Eye (tissue), 1 donor: ENCODE measurements around the gene CEP112.
"Not testable (repeated sequence)": the region's sequence is repeated elsewhere in the genome, so short reads cannot be mapped to it uniquely, and the experiment has no call there.

Experiments used
- DNase-seq: peaks from one replicate; pipeline ENCODE4 v3.0.0-alpha.2; 2015

Gene CEP112

DNA sequence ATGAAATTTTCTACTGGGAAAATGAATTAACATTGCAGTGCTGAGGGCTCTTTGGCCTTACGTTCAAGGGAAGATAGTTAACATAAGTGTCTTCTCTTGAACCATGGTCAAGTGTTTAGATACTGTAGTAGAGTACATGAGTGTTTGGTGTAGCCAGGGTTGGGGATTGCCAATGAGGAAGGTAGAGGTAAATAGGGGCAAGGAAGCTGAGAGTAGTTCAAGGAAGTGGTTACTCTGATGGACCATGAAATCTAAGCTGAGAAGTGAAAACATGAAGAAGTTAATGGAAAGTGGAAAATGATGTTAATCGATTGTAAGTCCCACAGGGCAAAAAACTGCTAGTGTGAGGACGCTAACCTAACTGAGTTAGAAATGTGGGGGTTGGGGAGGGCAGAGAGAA is 380.9 kb downstream of the CEP112 start:
- no peak for DNase-seq

DNA sequence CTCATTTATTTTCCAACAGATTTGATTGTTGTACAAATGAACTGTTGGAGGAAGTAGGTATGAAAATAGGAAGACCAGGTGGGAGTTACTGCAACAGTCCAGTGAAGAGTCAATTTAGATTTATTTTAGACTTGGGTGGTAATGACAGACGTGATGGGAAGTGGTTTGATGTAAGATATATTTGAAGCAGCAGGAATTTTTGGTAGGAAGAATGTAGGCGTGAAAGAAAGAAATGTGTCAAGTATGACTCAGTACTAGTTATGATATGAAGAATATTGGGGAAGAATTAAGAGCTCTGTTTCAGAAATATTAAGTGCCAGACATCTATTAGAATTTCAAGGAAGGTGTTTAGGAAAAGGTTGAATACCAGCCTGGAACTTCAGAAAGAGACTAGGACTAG is 382.6 kb downstream of the CEP112 start:
- DNase-seq, result no peak

DNA sequence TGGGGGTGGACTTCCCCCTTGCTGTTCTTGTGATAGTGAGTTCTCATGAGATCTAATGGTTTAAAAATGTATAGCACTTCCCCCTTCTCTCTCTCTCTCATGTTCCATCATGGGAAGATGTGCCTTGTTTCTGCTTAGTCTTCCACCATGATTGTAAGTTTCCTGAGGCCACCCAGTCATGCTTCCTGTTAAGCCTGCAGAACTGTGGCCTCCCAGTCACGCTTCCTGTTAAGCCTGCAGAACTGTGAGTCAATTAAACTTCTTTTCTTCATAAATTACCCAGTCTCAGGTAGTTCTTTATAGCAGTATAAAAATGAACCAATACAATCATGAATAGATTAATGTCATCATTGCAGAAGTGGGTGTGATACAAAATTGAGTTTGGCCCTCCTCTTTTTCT is 383.4 kb downstream of the CEP112 start:
- DNase-seq, result not testable (repeated sequence)

DNA sequence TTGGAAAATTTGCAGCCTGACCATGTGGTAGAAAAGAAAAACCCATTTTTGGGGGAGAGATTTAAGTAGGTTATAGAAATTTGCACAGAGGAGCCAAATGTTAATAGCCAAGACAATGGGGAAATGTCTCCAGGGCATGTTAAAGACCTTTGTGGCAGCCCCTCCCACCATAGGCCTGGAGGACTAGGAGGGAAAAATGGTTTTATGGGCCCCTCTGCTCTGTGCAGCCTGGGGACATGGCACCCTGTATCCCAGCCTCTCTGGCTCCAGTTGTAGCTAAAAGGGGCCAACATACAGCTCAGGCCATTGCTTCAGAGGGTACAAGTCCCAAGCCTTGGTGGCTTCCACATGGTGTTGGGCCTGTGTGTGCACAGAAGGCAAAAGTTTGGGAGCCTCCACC is 384.6 kb downstream of the CEP112 start:
- no peak for DNase-seq

DNA sequence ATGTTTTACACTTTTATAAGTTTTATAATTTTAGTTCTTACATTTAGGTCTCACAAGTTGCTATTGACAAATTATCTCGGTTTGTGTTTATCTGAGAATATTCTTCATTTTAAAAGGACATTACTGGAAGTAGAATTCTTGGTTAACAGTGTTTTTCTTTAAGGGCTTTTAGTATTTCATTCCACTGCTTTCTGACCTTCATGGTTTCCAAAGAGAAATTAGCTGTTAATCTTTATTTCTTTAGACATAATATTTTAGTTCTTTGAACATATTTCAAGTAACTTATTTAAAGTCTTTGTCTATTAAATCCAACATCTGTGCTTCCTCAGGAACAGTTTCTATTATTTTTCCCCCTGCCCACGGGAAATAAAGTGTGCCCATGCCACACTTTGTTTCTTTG is 390.4 kb downstream of the CEP112 start:
- no peak for DNase-seq

DNA sequence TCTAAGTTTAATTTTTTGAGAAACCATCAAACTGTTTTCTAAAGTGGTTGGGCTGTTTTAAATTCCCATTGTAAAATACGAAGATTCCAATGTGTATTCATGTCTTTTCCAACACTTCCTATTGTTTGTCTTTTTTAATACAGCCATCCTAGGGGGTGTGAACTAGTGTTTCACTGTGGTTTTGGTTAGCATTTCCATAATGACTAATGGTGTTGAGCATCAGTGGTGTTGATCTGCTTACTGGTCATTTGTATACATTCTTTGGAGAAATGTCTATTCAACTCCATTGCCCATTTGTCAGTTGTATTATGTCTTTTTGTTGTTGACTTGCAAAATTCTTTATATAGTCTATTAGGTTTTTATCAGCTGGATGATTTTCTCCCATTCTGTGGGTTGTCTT is 391.3 kb downstream of the CEP112 start:
- DNase-seq, result no peak

DNA sequence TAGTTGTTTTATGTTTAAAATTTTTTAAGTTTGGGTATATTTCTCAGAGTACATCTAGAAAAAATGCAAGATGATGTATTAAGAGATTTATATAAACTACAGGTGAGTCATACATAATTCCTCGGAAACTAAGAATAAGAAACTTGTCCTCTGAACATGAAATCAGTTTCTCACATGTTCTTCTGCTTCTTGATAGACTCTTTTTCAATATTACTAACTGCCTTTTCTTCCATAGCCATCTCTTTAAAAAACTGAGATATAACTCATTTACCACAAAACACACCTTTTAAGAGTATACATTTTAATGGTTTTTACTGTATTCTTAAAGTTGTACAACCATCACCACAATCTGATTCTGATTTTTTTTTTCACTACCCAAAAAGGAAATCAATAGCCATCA is 392.1 kb downstream of the CEP112 start:
- DNase-seq, result no peak

DNA sequence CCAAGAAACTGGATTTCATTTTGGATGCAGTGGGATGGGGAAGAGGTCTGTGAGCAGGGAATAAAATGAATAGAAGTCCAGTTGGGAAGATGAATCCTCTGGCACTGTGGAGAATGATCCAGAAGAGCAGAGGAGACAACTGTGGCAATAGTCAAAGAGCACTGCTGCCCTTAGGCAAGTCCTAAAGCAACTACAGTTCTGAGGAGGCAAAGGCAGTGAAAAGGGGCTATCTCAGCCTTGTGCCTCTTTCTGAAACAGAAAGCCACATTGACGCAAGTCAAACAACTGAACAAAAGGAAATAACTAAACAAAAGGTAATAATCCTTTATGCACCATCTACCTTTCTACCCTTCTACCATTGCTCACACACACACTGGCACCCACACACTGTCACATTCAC is 392.5 kb downstream of the CEP112 start:
- no peak for DNase-seq

DNA sequence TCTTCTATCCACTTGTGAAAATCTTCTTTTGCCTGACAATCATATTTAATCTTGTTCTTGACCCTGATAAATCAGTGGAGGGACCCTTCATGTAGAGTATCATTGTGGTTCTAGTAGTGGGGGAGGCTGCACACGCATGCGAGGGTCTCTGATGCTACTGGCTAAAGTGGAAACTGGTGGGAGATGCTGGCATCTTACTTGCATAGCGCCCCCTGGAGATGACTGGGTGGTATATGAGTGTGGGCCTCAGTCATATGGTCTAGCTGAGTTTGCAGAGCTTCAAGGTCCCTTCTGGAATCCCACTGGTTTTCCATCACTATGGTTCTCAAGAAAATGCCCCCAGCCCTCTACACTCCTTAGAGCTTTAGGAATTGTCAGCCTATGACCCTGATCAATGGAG is 394.1 kb downstream of the CEP112 start:
- no peak for DNase-seq

DNA sequence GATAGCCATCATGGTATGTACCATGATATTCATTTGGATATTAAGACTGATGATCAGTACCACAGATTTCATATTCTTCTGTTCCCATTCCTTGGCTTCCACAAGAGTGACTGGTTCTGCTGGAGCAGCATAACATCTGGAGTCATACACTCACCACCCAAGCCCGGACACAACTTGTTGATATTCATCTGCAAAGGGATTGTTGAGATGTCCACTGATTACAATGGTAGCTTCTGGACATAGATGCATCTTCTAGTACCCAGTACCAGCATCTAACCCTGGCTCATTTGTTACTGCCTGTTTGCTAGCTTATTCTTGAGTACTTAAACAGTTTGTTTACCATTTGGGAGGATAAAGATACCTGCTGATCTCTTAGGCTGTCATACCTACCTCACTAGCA is 394.8 kb downstream of the CEP112 start:
- no peak for DNase-seq

DNA sequence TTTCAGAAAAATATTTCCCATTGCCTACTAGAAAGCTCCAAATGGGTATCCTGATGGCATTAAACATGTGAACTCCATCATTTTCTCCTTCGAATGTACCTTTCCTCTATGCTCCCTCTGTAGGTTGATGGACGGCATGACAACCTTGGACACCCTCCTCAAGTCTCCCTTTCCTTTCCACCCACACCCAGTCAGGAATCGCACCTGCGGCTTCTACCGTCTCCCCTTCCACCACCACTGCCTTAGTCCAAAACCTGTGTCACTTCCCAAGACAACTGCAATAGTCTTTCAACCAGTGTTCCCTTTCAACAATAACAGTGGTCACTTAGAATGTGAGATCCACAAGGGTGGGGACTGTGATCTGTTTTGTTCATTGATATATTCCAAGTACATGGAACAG is 397.4 kb downstream of the CEP112 start:
- DNase-seq, result peak; percentile 17

DNA sequence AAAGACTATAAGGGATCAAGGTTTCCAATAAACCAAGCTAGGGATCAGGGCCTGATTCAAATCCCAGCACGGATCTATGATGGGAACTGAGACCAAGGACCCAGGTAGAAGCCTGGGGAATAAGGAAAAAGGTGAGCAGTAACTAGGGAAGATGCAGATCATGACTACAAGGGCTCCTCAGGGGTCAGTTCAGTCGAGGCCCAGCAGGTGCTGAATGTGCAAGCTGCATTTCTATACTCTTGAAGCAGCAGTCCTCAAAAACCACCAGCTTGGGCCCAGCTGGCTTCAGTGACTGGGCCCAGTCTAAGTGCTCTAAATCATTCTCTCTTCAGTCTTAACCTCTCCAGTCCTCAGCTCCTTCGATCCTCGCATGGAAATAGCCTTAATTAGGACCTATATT is 401.7 kb downstream of the CEP112 start:
- no peak for DNase-seq

DNA sequence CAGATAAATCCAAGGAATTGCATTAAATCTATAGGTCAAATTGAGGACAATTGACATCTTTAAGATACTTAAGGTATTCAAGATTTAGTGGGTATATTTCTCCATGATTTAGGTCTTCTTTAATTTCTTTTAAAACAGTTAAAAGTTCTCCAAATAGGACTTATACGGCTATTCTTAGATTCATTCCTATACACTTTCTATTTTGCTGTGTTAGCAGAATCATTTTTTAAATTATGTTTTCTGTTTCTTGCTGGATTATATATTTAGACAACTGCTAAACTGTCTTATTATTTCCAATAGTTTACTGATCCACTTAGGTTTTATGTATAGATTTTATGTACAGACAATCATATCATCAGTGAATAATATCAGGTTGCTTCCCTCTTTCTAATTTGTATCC is 404.4 kb downstream of the CEP112 start:
- no peak for DNase-seq

DNA sequence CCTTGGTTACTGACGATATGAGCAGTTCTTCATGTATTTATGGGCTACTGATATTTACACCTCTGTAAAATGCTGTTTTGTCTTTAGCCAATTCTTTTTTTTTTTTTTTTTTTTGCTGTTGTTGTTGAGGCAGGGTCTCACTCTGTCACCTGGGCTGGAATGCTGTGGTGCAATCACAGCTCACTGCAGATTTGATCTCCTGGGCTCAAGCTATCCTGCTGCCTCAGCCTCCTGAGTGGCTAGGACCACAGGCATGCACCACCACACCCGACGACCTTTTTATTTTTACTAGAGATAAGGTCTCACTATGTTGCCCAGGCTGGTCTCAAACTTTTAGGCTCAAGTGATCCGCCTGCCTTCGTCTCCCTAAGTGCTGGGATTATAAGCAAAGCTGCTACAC is 405.5 kb downstream of the CEP112 start:
- DNase-seq, result no peak

DNA sequence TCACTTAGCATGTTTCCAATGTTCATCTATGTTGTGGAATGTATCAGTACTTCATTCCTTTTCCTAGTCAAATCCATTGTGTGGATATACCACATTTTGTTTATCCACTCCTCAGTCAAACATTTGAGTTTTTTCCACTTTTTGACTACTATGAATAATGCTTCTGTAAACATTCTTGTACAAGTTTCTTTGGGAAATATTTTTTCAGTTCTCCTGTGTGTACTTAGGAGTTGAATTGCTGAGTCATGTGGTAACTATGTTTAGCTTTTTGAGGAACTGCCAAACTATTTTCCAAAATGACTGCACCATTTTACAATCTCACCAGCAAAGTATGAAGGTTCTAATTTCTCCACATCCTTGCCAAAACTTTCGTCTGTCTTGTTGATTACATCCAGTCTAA is 406.8 kb downstream of the CEP112 start:
- DNase-seq, result peak; percentile 39

DNA sequence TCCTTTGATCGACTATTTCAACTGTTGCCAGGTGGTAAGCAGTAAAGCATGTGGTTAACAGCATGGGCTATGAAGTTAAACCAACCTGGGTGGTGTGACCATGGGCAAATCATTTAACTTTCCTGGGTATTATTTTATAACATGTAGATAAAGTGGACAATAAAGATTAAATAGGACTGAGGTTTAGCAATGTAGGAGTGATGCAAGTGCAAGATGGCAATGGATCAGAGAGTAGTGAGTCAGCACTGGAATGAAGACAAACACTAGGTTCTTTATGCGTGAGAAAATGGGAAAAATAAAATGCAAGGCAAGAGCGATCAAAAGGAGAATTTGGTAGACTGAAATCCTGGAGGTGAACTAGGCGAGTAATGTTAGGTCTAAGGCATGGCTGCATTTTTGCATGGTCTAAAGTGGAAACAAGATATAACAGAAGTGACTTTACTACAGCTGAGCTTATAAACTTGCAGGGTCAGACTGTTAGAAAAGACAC is 408.0 kb downstream of the CEP112 start:
- DNase-seq, result no peak

DNA sequence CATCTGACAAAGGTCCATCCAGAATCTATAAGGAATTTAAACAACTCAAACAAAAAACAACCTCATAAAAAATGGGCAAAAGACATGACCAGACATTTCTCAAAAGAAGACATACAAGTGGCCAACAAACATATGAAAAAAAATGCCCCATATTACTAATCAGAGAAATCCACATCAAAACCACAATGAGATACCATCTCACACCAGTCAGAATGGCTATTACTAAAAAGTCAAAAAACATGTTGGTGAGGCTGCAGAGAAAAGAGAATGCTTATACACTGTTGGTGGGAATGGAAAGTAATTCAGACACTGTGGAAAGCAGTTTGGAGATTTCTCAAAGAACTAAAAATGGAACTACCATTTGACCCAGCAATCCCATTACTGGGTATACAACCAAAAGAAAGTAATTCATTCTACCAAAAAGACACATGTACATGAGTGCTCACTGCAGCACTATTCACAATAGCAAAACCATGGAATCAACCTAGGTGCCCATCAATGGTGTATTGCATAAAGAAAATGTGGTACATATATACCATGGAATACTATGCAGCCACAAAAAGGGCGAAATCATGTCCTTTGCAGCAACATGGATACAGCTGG is 409.7 kb downstream of the CEP112 start:
- not testable (repeated sequence) for DNase-seq

DNA sequence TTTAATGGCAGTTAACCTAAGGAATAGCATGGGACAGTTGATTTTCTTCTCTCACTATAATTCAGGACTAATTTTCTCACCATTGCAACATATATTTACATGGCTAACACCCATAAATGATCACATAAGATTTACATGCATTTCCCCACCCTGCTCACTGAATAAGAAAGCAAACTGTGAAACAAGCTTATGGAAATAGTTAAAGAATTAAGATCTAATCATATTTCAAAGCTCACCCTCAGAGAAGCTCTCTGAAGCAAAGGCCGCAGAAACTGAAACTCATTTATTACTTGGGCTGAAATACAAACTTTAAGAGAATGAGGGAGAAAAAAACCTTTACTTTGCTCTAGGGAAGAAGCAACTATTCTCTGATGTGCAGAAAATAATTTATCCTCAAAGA is 411.8 kb downstream of the CEP112 start:
- no peak for DNase-seq

DNA sequence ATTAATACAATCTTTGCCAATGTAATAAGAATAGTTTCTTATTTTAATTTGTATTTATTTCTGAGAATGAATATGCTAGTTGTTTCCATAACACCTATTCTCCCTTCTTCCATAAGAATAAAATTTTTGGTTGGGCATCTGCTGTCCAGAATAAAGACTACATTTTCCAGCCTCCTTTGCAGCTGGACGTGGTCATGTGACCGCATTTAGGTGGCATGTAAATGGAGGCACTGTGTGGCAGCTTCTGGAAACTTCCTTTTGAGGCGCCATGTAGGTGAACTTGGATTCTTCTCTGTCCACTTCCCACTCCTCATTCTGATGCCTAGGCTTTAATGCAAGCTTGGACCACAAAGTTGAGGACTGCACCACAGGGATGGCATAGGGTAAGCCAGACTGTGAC is 415.0 kb downstream of the CEP112 start:
- DNase-seq, result no peak

DNA sequence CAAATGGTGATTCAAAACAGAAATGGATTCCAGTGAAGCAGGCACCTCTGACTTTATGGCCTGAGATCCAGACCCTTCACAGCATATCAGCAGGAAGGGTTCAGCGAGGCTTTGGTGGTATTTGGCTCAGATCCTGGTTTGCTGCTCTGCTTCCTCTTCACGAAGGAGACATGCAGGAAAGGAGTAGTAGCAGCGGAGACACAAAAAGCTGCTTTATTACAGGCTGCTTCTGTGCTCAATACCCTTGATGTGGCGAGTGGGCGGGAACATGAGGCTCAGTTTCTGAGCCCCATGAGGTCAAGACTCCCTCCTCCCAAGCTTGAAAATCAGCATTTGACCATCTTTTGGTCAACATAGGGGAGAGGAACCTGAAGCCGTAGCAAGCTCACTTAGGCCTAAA is 417.1 kb downstream of the CEP112 start:
- no peak for DNase-seq

DNA sequence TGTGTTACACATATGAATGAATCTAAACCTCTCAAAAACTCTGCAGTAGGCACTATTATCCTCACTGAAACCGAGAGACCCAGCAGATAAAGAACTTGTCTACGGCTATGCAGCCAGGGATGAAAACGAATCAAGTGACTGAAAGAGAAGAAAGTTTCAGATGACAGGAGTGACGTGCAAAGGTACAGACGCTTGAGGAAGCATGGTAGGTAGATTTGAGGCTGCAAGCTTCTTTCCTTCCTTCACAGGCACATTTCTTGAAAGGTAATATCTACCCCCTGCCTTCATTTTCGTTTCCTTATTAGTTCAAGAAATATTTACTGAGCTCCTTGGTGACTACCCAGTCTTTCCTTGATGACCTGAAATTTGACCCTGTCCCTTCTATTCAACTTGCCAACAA is 418.9 kb downstream of the CEP112 start:
- DNase-seq, result no peak

DNA sequence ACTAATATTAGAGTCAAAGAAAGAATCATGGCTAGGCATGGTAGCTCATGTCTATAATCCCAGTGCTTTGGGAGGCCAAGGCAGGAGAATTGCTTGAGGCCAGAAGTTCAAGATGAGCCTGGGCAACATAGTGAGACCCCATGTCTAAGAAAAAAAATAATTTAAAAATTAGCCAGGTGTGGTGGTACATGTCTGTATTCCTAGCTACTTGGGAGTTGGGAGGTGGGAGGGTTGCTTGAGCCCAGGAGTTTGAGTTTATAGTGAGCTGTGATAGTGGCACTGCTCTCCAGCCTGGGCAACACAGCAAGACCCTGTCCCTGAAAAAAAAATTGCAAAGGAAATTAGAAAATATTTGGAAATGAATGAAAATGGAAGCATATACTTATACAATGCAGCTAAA is 420.2 kb downstream of the CEP112 start:
- no peak for DNase-seq

DNA sequence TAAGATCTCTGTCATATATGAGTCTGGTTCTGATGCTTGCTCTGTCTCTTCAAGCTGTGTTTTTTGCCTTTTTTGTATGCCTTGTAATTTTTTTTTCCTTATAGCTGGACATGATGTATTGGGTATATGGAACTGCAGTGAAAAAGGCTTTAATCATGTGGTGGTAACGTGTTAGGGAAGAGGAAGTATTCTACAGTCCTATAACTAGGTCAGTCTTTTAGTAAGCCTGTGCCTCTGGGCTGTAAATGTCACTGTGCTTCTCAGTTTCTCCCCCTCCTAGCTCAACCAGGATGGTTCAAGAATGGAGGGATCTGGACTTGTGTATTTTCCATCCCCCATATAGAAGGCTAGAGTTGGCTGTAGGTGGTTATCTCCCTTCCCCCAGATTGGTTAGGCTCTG is 428.1 kb downstream of the CEP112 start:
- DNase-seq, result no peak

DNA sequence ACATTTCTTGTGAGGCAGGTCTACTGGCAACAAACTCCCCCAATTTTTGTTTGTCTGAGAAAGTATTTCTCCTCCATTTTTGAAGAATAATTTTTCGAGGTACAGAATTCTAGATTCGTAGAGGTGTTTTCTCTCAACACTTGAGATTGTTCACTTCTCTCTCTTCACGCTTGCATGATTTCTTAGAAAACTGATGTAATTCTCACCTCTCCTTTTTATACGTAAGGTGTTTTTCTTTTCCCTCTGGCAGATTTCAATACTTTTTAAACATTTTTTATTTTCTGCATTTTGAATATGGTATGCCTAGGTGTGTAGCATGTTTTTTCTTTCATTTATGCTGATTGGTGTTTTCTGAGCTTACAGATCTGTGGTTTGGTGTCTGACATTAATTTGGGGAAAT is 429.0 kb downstream of the CEP112 start:
- DNase-seq, result no peak

DNA sequence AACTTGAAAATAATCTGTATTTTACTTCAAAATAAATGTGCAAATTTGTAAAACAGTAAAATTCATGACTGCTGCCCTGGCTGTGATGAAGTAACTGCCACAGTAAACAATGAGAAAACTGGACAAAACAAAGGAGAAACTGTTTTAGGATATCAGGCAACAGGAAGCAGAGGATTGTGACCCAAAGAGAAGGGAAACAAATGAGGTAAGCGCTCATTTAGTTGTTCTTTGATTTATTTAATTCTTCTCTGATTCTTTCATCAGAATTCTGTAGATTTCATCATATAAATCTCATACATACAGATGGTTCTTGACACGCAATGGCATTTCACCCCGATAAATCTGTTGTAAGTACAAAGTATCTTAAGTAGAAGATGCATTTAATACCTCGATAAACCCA is 432.4 kb downstream of the CEP112 start:
- DNase-seq, result no peak

DNA sequence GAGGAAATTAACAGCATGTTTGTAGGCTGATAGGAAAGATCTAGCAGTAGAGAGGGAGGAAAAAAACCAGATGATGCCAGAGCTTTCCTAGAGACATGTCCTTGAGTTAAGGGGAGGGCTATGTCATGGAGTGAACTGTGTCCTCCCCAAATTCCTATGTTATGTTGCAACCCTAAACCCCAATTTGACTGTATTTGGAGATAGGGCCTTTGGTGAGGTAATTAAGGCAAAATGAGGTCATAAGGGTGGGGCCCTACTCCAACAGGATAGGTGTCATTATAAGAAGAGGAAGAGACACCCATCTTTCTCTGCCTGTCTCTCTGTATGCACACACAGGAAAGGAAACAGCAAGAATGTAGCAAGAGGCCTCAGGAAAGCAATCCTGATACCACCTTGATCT is 435.2 kb downstream of the CEP112 start:
- DNase-seq, result no peak
